IMR-90 (cell line): ENCODE measurements around the gene EFCAB10. TPM values are rescaled to one million over a fixed set of nuclear protein-coding genes. Genes with fewer than 3 reads are reported as not detected.

Experiments used
- ATAC-seq: fragments of 200-7000 bp; cut with Tn5 transposase; 2 replicates; pipeline ENCODE4 v1.9.1; 2020; ENCODE audit warnings: low read depth, mild to moderate bottlenecking, moderate library complexity
- BruUV-seq: library from RNA; stranded (reverse); fragments of 400-500 nt; replicated peaks from 2 replicates; lab custom pipeline; 2021; lab: Mats Ljungman, UMichigan
- CTCF ChIA-PET: fragments of 300-600 bp; formaldehyde crosslinking; extraction: SDS; loops from one replicate; lab custom pipeline; 2021; ENCODE audit warnings: antibody characterized with exemption; lab: Yijun Ruan, JAX
- POLR2A ChIA-PET: fragments of 300-600 bp; sonication (Branson Sonifier 250); formaldehyde crosslinking; loops from one replicate; lab custom pipeline; 2022; ENCODE audit warnings: antibody characterized with exemption; ENCODE audit not compliant: unreplicated experiment; lab: Charles Lee
- DNase-seq: peaks from one replicate; pipeline ENCODE4 v3.0.0; 2013
- H2AFZ ChIP-seq: replicated peaks from 2 replicates; pipeline ENCODE3; 2013; ENCODE audit warnings: low read length, mild to moderate bottlenecking; ENCODE audit not compliant: poor library complexity
- H2AK5ac ChIP-seq: 2 replicates; pipeline ENCODE4 v1.6.1; 2013; ENCODE audit warnings: low read depth, low read length, inconsistent platforms
- H2AK9ac ChIP-seq: replicated peaks from 2 replicates; pipeline ENCODE3; 2013; ENCODE audit warnings: mild to moderate bottlenecking, low read depth, low read length, moderate library complexity; ENCODE audit not compliant: poor library complexity
- H2BK120ac ChIP-seq: 2 replicates; pipeline ENCODE4 v1.6.1; 2013; ENCODE audit warnings: low read depth, low read length, inconsistent platforms
- H2BK15ac ChIP-seq: 3 replicates; pipeline ENCODE4 v1.6.1; 2013; ENCODE audit warnings: low read depth, low read length, inconsistent platforms
- H2BK20ac ChIP-seq: 2 replicates; pipeline ENCODE4 v1.6.1; 2013; ENCODE audit warnings: low read depth, mild to moderate bottlenecking, inconsistent platforms, low read length, moderate library complexity
- H2BK5ac ChIP-seq: 2 replicates; pipeline ENCODE4 v1.6.1; 2013; ENCODE audit warnings: mild to moderate bottlenecking, low read depth, low read length, inconsistent platforms; ENCODE audit not compliant: poor library complexity, severe bottlenecking
- H3K14ac ChIP-seq: replicated peaks from 2 replicates; pipeline ENCODE4 v1.6.1; 2013; ENCODE audit warnings: low read depth, low read length, inconsistent platforms
- H3K18ac ChIP-seq: 2 replicates; pipeline ENCODE4 v1.6.1; 2013; ENCODE audit warnings: low read depth, low read length, control low read depth
- H3K23ac ChIP-seq: 2 replicates; pipeline ENCODE4 v1.6.1; 2013; ENCODE audit warnings: low read depth, low read length, inconsistent platforms
- H3K27ac ChIP-seq: 2 replicates; pipeline ENCODE4 v1.5.1; 2013; ENCODE audit warnings: mild to moderate bottlenecking, control low read depth, low read length; ENCODE audit not compliant: insufficient read depth
- H3K27me3 ChIP-seq: 2 replicates; pipeline ENCODE4 v1.6.1; 2013; ENCODE audit warnings: low read length; ENCODE audit not compliant: control insufficient read depth, insufficient read depth
- H3K36me3 ChIP-seq: 2 replicates; pipeline ENCODE4 v1.6.1; 2013; ENCODE audit warnings: low read length, mixed read lengths; ENCODE audit not compliant: control insufficient read depth, insufficient read depth
- H3K4ac ChIP-seq: 2 replicates; pipeline ENCODE4 v1.6.1; 2013; ENCODE audit warnings: low read depth, low read length, inconsistent platforms
- H3K4me1 ChIP-seq: 2 replicates; pipeline ENCODE4 v1.6.1; 2013; ENCODE audit warnings: low read length, mixed read lengths; ENCODE audit not compliant: control insufficient read depth, insufficient read depth
- H3K4me2 ChIP-seq: 2 replicates; pipeline ENCODE4 v1.6.1; 2013; ENCODE audit warnings: low read depth, mild to moderate bottlenecking, control low read depth, low read length, moderate library complexity
- H3K4me3 ChIP-seq: 2 replicates; pipeline ENCODE4 v1.5.1; 2013; ENCODE audit warnings: low read depth, mild to moderate bottlenecking, control low read depth, low read length, moderate library complexity; ENCODE audit not compliant: insufficient read depth
- H3K56ac ChIP-seq: 2 replicates; pipeline ENCODE4 v1.6.1; 2013; ENCODE audit warnings: low read length, inconsistent platforms; ENCODE audit not compliant: insufficient read depth; ENCODE audit errors: extremely low read depth
- H3K79me1 ChIP-seq, 2 experiments: 2 replicates each; pipeline ENCODE4 v1.6.1; 2013; ENCODE audit warnings: low read length in 2 of 2, inconsistent platforms in 1 of 2, low read depth in 1 of 2
- H3K9ac ChIP-seq: 2 replicates; pipeline ENCODE4 v1.6.1; 2013; ENCODE audit warnings: low read depth, low read length, control low read depth
- H3K9me1 ChIP-seq: 2 replicates; pipeline ENCODE4 v1.6.1; 2013; ENCODE audit warnings: low read length, inconsistent platforms; ENCODE audit not compliant: insufficient read depth
- H3K9me3 ChIP-seq: 2 replicates; pipeline ENCODE4 v1.6.1; 2013; ENCODE audit warnings: low read length; ENCODE audit not compliant: control insufficient read depth, insufficient read depth
- H4K20me1 ChIP-seq: 2 replicates; pipeline ENCODE4 v1.6.1; 2013; ENCODE audit warnings: low read length, inconsistent platforms; ENCODE audit not compliant: insufficient read depth
- H4K5ac ChIP-seq: 2 replicates; pipeline ENCODE4 v1.6.1; 2013; ENCODE audit warnings: mild to moderate bottlenecking, low read depth, low read length, control low read depth
- H4K8ac ChIP-seq, 2 experiments: 2 replicates each; pipeline ENCODE4 v1.6.1; 2013; ENCODE audit warnings: low read depth in 2 of 2, low read length in 2 of 2, control low read depth in 1 of 2, inconsistent platforms in 1 of 2
- H4K91ac ChIP-seq: 2 replicates; pipeline ENCODE4 v1.6.1; 2013; ENCODE audit warnings: low read depth, low read length, inconsistent platforms; ENCODE audit not compliant: insufficient read depth
- CEBPB ChIP-seq: IDR thresholded peaks from 2 replicates; pipeline ENCODE4 v1.6.1; 2012; ENCODE audit warnings: low read depth, low read length, improper control_type of control experiment
- CHD1 ChIP-seq: IDR thresholded peaks from 2 replicates; pipeline ENCODE4 v1.6.1; 2012; ENCODE audit warnings: low read depth, low read length, improper control_type of control experiment
- MAFK ChIP-seq: IDR thresholded peaks from 2 replicates; pipeline ENCODE4 v1.6.1; 2012; ENCODE audit warnings: low read depth, low read length, improper control_type of control experiment
- MAZ ChIP-seq: IDR thresholded peaks from 2 replicates; pipeline ENCODE4 v1.6.1; 2012; ENCODE audit warnings: low read depth, mild to moderate bottlenecking, low read length, improper control_type of control experiment, moderate library complexity, borderline replicate concordance
- MXI1 ChIP-seq: IDR thresholded peaks from 2 replicates; pipeline ENCODE4 v1.6.1; 2012; ENCODE audit warnings: low read depth, mild to moderate bottlenecking, low read length, moderate library complexity, borderline replicate concordance
- NFE2L2 ChIP-seq: fragments of 150-350 bp; IDR thresholded peaks from 2 replicates; pipeline ENCODE4 v1.6.1; 2016; ENCODE audit warnings: low read depth, mild to moderate bottlenecking, low read length
- RAD21 ChIP-seq: IDR thresholded peaks from 2 replicates; pipeline ENCODE4 v1.6.1; 2012; ENCODE audit warnings: low read length, improper control_type of control experiment
- WGBS, 2 experiments: methylation state at CpG; one replicate each; pipeline versions ENCODE4 v1.1.5 to v1.1.7; 2013; ENCODE audit warnings: missing lambda C conversion rate in 2 of 2; ENCODE audit not compliant: insufficient read length in 1 of 2; ENCODE audit errors: extremely low coverage in 2 of 2; 5-methylcytosine and 5-hydroxymethylcytosine counted together
- dilution Hi-C: fragments of 300-500 bp; cut with HindIII; formaldehyde crosslinking; loops from one replicate; pipeline ENCODE4 v1.14.3; 2018; ENCODE audit warnings: low sequenced_read_pairs; ENCODE audit not compliant: unreplicated experiment
- in situ Hi-C: fragments of 300-500 bp; cut with MboI; formaldehyde crosslinking; loops from 3 replicates; pipeline ENCODE4 v1.14.3; 2019; ENCODE audit warnings: low sequenced_read_pairs, inconsistent platforms, mixed read lengths
- intact Hi-C: fragments of 100-400 bp; cut with micrococcal nuclease; formaldehyde crosslinking; loops from 2 replicates; pipeline ENCODE4 v1.10.0; 2022
- polyA plus RNA-seq, 3 experiments: library from polyadenylated mRNA; depleted of rRNA; stranded (reverse); fragments of >200 nt; gene quantifications; 2 replicates each; pipeline ENCODE4 v1.2.3, GENCODE V29; 2012; ENCODE audit warnings: low replicate concordance in 1 of 3
- total RNA-seq: library from RNA; depleted of rRNA; stranded (reverse); fragments of >200 nt; gene quantifications from 2 replicates; pipeline ENCODE4 v1.2.3, GENCODE V29; 2012

EFCAB10 gene
- total and polyA plus RNA-seq, 2 of the 4 experiments (the other 2 are of a cell fraction), result not detected

DNA sequence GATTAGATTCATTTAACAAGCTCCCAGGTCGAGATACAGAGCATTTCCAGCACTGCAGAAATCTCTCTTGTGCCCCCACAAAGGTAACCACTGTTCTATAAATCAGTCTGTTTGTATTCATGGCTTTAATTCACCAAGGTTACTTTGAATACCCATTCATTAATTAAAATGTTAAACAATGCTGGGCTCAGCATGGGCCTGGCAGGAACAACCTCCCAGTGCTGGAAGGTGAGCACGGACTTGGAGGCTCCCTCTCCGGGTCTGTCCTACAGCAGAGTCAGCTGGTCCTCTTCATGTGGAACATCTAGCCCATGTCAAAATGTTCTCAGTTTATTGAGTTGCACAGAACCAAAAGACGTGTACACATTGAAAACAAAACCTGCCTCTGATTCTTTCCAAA, 15.6 kb upstream of the EFCAB10 start:
- no peak overlapping the region for H3K4me3 ChIP-seq
- no peak overlapping the region for H3K4ac ChIP-seq
- no peak overlapping the region for H2BK120ac ChIP-seq
- H3K27me3 ChIP-seq, result peaks cover 7% of the 10 kb centered on the region; the same call in 1 of the 2 replicates
- H3K79me1 ChIP-seq, result no peaks in the 10 kb centered on the region
- H3K9me1 ChIP-seq, result no peaks in the 10 kb centered on the region
- ChIA-PET CTCF (interaction anchor here (0.7 kb wide), 1 partner anchor 21 kb away, joined by 3 read pairs; no protein-coding TSS in a partner anchor), POLR2A (no interaction called here)
- H3K23ac ChIP-seq, result no peak overlapping the region
- H3K36me3 ChIP-seq, result no peaks in the 10 kb centered on the region
- no peak overlapping the region for H2BK20ac ChIP-seq
- TF ChIP-seq MXI1 (no peak), CHD1 (no peak), MAZ (no peak), NFE2L2 (no peak), MAFK (no peak), CEBPB (no peak), RAD21 (no peak)
- no peak overlapping the region for H4K5ac ChIP-seq
- no peak for DNase-seq
- peaks cover 2% of the 10 kb centered on the region; the same call in 1 of the 2 replicates for H3K4me1 ChIP-seq
- H4K91ac ChIP-seq, result no peak overlapping the region
- in situ Hi-C loops, result no loop called here
- no peak overlapping the region for H3K14ac ChIP-seq
- no peak overlapping the region for H2BK5ac ChIP-seq
- dilution Hi-C loops, result no loop called here
- intact Hi-C loops, result no loop called here
- H3K9ac ChIP-seq, result no peak overlapping the region
- no peak overlapping the region for H2AK5ac ChIP-seq
- ATAC-seq, result no peak
- no peak overlapping the region for H2AFZ ChIP-seq
- H3K4me2 ChIP-seq, result no peak overlapping the region
- no peak overlapping the region for H4K8ac ChIP-seq
- H3K18ac ChIP-seq, result no peak overlapping the region
- H4K20me1 ChIP-seq, result no peaks in the 10 kb centered on the region
- no peak overlapping the region for H3K27ac ChIP-seq
- no peak overlapping the region for H3K56ac ChIP-seq
- no peak overlapping the region for H2AK9ac ChIP-seq
- H2BK15ac ChIP-seq, result no peak overlapping the region
- no TSS peak for BruUV-seq
- H3K9me3 ChIP-seq, result no peaks in the 10 kb centered on the region
- WGBS, 2 experiments, result no CpG with 5 or more reads among the region's 4 CpGs
